NCI-H146 treated with DMSO at 0.1 percent for 48 hours (cell line): ENCODE data around the gene SRPK1.

Source experiments
- DNase-seq: peaks from one replicate; lab custom pipeline; 2025; ENCODE audit not compliant: unreplicated experiment; lab: John Stamatoyannopoulos, UW

The SRPK1 gene

DNA sequence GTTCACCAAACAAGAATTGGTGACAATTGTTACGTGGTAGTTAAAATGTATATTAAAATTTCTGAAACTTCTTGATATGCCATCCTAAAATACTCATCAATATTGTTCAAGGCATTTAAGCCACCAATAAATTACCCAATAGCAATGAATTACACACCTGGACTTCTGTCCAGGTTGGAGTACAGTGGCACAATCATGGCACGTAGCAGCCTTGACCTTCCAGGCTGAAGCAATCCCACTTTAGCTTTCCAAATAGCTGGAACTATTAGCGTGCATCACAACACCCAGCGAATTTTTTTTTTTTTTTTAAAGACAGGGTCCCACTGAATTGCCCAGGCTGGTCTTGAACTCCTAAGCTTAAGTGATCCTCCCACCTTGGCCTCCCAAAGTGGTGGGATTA, 17.2 kb downstream of the SRPK1 start:
- DNase-seq: no peak

DNA sequence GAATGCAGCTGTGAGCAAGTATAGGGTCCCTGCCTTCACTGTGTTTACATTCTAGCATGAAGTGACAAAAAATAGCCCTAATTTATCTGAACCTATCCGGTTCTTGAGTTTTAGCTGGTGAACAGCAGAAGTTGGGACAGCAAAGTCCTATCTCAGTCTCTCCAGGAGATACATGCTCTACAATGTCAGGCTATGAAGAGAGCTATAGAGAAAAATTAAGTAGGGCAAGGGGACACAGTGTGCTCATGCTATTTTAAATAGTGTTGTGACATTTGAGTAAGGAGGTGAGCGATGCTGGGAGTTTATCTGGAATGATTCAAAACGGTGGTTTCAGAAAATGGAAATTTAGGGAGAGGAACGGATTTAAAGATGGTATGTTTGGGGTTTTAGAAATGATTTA, 20.4 kb downstream of the SRPK1 start:
- no peak for DNase-seq

GRCh38 chr6:35898003-35898402, 22.9 kb downstream of the SRPK1 start:
- DNase-seq: no peak

- DNase-seq: no peak
These were observed 23.4 kb downstream of the SRPK1 start for GRCh38 chr6:35897486-35897885.

GRCh38 chr6:35897036-35897435, 23.9 kb downstream of the SRPK1 start:
- no peak for DNase-seq

DNA sequence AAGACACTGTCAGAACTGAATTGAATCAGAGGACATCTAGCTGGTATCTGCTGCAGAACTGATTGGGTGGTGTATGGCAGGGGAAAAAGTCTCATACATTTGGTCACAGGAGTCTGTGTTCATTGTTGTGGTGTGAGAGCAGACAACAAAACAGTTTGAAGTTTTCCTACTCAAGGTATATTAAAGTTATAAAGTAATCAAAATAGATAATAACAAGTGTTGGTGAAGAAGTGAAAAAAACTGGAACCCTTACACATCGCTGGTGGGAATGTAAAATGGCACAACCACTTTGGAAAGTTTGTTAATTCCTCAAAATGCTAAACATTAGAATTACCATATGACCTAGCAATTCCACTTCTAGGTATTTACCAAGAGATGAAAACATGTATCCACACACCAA, 24.7 kb downstream of the SRPK1 start:
- no peak for DNase-seq

GRCh38 chr6:35895560-35895959, 25.3 kb downstream of the SRPK1 start:
- no peak for DNase-seq

DNA sequence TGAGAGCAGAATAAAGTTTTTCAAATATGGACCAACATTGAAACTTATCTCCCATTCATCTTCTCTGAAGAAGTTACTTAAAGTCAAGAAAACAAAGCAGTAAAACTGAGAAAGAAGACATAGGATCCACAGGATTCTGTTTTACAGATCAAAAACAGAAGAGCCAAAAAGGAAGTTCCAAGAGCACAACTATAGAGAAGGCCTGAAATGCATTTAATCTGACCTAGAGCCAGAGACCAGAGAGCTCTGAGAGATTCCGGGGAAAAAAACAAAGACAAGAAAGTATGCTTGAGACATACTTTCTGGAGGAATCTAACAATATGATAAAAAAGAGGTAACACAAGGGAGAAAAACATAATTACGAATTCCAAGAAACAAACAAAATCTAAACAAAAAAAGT, 26.1 kb downstream of the SRPK1 start:
- no peak for DNase-seq

DNA sequence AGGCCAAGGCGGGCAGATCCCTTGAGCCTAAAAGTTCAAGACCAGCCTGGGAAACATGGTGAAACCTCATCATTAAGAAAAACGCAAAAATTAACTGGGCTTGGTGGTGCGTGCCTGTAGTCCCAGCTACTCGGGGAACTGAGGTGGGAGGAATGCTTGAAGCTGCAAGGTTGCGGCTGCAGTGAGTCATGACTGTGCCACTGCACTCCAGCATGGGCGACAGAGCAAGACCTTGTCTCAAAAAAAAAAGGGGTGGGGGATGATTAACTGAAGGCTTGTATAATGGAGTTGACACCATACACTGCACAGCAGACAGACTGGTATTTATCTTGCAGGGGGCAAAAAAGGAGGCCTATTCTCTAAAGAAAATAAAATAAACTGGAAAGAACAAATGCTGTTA, 27.7 kb downstream of the SRPK1 start:
- no peak for DNase-seq

DNA sequence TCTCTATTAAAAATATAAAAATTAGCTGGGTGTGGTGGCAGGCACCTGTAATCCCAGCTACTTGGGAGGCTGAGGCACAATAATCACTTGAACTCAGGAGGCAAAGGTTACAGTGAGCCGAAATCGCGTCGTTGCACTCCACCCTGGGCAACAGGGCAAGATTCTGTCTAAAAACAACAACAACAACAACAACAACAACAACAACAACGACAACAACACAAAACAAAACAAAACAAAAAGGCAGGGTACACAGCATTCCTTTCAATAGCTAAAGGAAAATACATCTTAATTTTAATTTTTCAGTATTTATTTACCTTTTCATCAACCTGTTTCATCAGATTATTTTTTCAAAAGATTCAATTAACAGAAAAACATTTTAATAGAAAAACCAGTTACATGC, 28.4 kb downstream of the SRPK1 start:
- no peak for DNase-seq

- no peak for DNase-seq
These were observed 41.7 kb downstream of the SRPK1 start for GRCh38 chr6:35879151-35879550.

DNA sequence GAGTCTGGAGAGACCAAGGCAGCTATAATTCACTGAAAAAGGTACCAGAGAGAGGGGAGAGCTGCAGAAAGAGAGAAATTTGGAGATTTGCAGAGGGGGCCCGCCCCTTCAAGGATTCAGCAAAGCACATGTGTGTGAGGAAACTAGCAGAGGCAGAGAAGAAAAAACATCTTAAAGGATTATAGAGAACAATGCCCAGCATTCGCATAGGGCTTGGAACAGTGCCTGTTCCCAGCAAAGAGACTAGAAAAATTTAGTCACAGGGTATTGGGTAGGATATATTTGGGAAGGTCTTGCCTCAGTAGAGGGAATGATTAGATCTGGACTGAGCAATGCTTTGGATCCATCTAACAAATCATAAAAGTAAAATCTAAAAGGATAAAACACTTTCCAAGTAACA, 44.0 kb downstream of the SRPK1 start:
- no peak for DNase-seq

- no peak for DNase-seq
These were observed 46.2 kb downstream of the SRPK1 start for GRCh38 chr6:35874730-35875129.

- DNase-seq: no peak
These were observed 61.5 kb downstream of the SRPK1 start for GRCh38 chr6:35859367-35859766.

- DNase-seq: no peak
These were observed 63.0 kb downstream of the SRPK1 start for GRCh38 chr6:35857853-35858252.

GRCh38 chr6:35856250-35856649, 64.6 kb downstream of the SRPK1 start:
- no peak for DNase-seq

DNA sequence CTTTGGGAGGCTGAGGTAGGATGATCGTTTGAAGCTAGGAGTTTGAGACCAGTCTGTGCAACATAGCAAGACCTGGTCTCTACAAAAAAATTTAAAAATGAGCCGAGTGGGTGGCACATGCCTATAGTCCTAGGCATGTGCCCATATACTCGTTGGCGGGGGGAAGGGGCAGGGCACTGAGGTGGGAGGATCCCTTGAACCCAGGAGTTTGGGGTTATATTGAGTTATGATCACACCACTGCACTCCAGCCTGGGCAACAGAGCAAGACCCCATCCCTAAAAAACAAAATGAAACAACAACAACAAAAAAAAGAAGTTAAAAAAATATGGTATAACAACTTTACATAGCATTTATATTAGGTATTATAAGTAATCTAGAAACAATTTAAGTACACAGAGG, 67.9 kb downstream of the SRPK1 start:
- DNase-seq: no peak

DNA sequence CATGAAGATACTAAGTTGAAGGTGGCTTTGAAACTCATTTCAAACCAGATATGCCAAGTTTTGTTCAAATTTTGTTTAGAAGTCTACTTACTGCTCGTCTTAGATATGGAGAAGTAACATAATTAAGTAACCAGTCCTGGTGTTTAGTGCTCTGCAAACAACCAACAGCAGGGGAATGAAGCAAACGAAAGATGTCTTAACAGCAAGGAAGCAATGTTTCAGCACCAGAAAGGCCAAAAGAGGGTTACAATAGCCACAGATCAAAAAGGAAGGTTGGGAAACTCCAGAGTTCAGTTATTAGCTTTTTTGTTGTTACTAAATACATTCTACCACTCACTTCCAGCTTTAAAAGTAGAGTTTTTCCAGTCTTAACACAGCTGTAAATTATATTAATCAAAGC, 70.7 kb downstream of the SRPK1 start:
- no peak for DNase-seq

GRCh38 chr6:35844290-35844689, 76.6 kb downstream of the SRPK1 start:
- no peak for DNase-seq

DNA sequence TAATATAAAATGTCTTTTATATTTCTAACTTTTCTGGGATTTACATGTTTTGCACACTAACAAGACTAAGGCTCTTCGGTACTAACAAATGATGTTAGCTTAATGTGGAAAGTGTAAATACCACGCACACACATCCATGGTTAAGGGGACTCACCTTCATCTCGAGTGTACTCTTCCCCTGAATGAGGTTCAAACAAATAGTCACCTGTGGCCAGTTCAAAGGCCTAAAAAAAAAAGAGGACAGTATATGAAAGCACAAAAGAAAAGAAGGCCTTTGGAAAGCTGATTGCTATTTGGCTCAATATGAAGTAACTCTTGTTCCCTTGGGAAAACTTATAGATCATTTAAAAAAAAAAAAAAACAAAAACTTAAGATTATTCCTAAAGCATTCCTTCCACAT, 78.5 kb downstream of the SRPK1 start:
- DNase-seq: no peak

GRCh38 chr6:35839019-35839418, 81.9 kb downstream of the SRPK1 start:
- no peak for DNase-seq

DNA sequence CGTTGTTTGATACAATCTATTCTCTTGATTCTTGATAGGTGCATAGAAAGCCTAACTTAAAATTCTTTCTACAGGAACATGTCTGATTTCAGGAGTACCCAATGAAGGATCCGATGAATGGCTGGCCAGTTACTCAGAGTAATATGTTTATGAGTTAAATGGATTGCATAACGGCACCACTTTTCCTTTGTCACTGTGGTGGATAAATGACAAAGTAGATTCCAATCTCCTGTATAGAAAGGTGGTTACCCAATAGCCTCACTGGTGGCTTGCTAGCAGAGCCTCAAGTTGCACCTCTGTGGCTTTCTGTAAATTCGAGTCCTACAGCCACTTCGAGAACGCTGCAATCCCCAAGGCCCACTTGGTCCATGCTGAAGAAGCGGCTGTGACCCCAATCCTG, 87.4 kb downstream of the SRPK1 start:
- no peak for DNase-seq

DNA sequence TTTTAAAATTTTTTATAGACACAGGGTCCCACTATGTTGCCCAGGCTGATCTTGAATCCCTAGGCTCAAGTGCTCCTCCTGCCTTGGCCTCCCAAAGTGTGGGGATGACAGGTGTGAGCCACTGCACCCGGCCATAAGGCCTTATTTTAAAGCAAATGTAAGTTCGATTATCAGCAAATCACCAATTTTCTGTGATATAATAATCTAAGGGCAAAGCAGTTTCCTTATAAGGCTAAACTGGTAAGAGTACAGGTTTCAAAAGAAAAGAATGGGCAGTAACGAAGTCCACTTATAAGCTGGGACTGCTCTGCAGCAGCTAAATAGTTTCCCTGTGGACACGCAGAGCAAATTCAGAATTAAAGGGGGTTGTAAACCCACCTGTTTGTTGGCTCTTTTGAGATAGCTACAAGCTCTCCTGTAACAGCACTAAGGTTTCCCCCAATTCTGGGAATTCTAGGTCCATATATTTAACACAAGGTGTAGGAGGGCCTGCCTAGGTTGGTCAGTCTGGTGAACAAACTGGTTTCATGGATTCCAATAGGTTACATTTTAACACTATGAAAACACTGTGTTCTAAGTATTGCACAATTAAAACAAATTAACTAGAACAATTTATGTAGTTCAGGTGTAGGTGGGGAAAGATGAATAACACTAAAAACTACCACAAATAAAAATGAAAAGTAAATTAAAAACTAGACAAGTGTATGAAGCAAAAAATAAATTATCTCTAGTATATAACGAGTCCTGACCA, 89.5 kb downstream of the SRPK1 start:
- DNase-seq: no peak
